ENCODE data around the gene XPNPEP3.

- TF ChIP-seq ZNF274 (IDR thresholded peaks at IDR 0.05; ENCODE audit: low read depth, low read length), result no peak
- TF ChIP-seq YY1 (IDR thresholded peaks at IDR 0.05; ENCODE audit: insufficient read depth, insufficient read length), result no peak
- TF ChIP-seq SUZ12 (IDR thresholded peaks at IDR 0.05; ENCODE audit: extremely low read depth, insufficient read depth, insufficient read length), result no peak
Measured at GRCh38 chr22:40894417-40894816, 37.5 kb downstream of the XPNPEP3 start.

All from NT2/D1 (cell line).